Esophagus muscularis mucosa (tissue), 4 donors: ENCODE data around the gene SKIC8.
A peak's percentile ranks its signal among the peaks of the same experiment; 100 is the strongest.

Experiments
- CTCF ChIP-seq, 3 experiments: fragments of 200-600 bp in 2 of 3; fragments of 450-650 bp in 1 of 3; sonication (generic) in 2 of 3; IDR thresholded peaks; one replicate each; pipeline ENCODE4 v1.5.1; 2017 to 2019; ENCODE audit warnings: antibody characterized with exemption in 3 of 3, mild to moderate bottlenecking in 2 of 3, moderate library complexity in 1 of 3
- EP300 ChIP-seq: sonication (generic); formaldehyde crosslinking; IDR thresholded peaks from one replicate; pipeline ENCODE4 v1.6.1; 2017; ENCODE audit warnings: antibody characterized with exemption
- POLR2A ChIP-seq: fragments of 450-650 bp; IDR thresholded peaks from one replicate; pipeline ENCODE4 v1.6.1; 2017; ENCODE audit warnings: antibody characterized with exemption, moderate library complexity, mild to moderate bottlenecking, low read depth
- POLR2AphosphoS5 ChIP-seq, 2 donors: sonication (generic); formaldehyde crosslinking; IDR thresholded peaks; one replicate each; pipeline ENCODE4 v1.6.1; 2017; ENCODE audit warnings: antibody characterized with exemption in 2 of 2

- peak; percentile 53 to 62 (median 56) for TF ChIP-seq CTCF (IDR thresholded peaks at IDR 0.05)
- TF ChIP-seq POLR2AphosphoS5 (IDR thresholded peaks at IDR 0.05) = no peak
- no peak for TF ChIP-seq EP300
- TF ChIP-seq POLR2A = no peak
Observed at GRCh38 chr15:78308422-78309032, 9.1 kb upstream of the SKIC8 start.
